Skeletal muscle satellite cell (primary cell): ENCODE results near the gene MTG1.

ENCODE experiments used
- H3K27me3 ChIP-seq: 2 replicates; pipeline ENCODE4 v1.7.0; 2013; ENCODE audit warnings: low read length; ENCODE audit not compliant: control insufficient read depth, insufficient read depth
- H3K36me3 ChIP-seq: 2 replicates; pipeline ENCODE4 v1.7.0; 2013; ENCODE audit warnings: mild to moderate bottlenecking, control low read depth, low read length; ENCODE audit not compliant: insufficient read depth
- H3K4me1 ChIP-seq: 2 replicates; pipeline ENCODE4 v1.7.0; 2013; ENCODE audit warnings: low read length; ENCODE audit not compliant: control insufficient read depth, insufficient read depth
- H3K4me2 ChIP-seq: 2 replicates; pipeline ENCODE4 v1.7.0; 2013; ENCODE audit warnings: mild to moderate bottlenecking, low read length
- H3K4me3 ChIP-seq: 2 replicates; pipeline ENCODE4 v1.7.0; 2013; ENCODE audit warnings: low read length
- H3K9ac ChIP-seq: 2 replicates; pipeline ENCODE4 v1.7.0; 2013; ENCODE audit warnings: mild to moderate bottlenecking, low read depth, low read length, moderate library complexity
- H3K9me3 ChIP-seq: replicated peaks from 2 replicates; pipeline ENCODE4 v1.7.0; 2013; ENCODE audit warnings: mild to moderate bottlenecking, control low read depth, low read length

MTG1 gene

DNA sequence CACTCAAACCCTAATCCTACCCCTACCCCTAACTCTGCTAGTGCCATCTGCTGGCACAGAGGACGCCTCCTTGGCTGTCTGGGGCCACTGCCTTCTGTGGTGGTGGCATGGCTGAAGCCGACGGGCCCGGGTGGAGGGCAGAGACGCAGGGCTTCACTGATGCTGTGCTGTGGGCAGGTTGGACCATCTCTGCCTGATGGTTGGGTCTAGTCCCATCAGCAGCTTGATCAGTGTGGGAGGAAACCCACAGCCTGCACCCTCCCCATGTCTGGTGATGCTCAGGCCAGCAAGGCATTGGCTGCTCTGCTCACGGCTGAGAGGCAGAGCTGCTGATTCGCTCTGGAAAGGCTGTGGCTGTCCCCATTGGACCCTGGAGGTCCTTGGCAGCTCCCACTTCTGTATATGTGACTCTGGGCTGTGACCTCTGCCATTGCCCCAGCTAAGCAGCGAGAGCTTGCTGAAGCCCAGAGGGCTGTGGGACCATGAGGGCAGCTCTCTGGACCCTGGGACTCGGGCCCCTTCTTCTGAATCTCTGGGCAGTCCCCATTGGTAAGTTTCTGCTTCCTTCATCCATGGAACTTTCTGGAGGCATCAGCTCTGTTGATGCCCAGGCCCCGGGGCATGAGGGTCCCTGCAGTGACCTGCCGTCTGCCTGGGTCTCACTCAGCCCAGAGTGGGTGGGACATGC is 59.7 kb downstream of the MTG1 start, which contains the start of gene SCART1:
Gene SCART1 (plus strand): TSS at position 430 of the 688 bp plus-strand sequence. CDS start 53 bp downstream, at position 483.
- Histone ChIP-seq H3K27me3 (no peaks in the 10 kb centered on the region), H3K4me3 (no peak within 1 kb of the TSS), H3K4me2 (no peak within 1 kb of the TSS), H3K36me3 (no peaks in the 10 kb centered on the region), H3K9me3 (no peaks in the 10 kb centered on the region), H3K9ac (no peak within 1 kb of the TSS), H3K4me1 (no peaks in the 10 kb centered on the region)

DNA sequence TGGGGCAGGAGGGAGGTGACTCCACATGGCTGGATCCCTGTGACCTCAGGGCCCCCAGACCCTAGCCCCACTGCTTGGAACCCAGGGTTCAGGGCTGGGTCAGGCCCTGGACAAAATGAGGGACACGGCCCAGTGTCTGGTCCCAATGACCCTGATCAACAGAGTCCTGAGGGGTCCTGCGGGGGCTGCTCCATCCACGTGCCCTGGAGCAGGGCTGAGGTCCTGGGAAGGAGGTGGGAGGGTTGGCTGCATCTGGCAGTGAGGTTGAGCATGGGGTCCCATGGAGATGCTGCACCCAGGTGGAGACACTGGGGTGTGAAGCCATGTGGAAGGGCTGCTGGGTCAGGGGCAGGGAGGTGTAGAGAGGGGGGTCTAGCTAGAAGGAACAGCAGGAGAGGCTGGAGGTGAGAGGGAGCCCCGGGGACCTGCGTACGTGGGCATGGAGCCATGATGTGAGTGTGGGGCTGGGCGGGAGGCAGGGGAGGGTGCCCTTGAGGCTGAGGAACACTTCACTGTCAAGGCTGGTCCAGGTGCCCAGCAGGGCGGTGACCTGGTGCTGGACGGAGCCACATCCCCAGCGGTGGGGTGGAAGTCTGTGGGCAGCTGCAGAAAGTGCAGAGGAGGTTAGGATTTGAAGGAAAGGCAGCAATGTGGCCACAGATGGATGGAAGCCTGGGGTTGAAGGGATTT is 60.4 kb downstream of the MTG1 start:
- H3K4me1 ChIP-seq = no peaks in the 10 kb centered on the region
- H3K36me3 ChIP-seq = no peaks in the 10 kb centered on the region
- no peak overlapping the region for H3K4me2 ChIP-seq
- H3K9ac ChIP-seq = no peak overlapping the region
- H3K4me3 ChIP-seq = no peak overlapping the region
- H3K9me3 ChIP-seq = no peaks in the 10 kb centered on the region
- no peaks in the 10 kb centered on the region for H3K27me3 ChIP-seq

- no peaks in the 10 kb centered on the region for H3K4me1 ChIP-seq
- no peaks in the 10 kb centered on the region for H3K27me3 ChIP-seq
- H3K9me3 ChIP-seq = no peaks in the 10 kb centered on the region
- H3K36me3 ChIP-seq = no peaks in the 10 kb centered on the region
- H3K4me2 ChIP-seq = no peak overlapping the region
- no peak overlapping the region for H3K4me3 ChIP-seq
- no peak overlapping the region for H3K9ac ChIP-seq
These were observed 61.2 kb downstream of the MTG1 start for GRCh38 chr10:133455196-133455595.

GRCh38 chr10:133455611-133456031 is 61.7 kb downstream of the MTG1 start:
- Histone ChIP-seq H3K4me3 (no peak overlapping the region), H3K9me3 (no peaks in the 10 kb centered on the region), H3K27me3 (no peaks in the 10 kb centered on the region)

GRCh38 chr10:133456041-133456951 is 62.3 kb downstream of the MTG1 start:
- Histone ChIP-seq H3K9ac (no peak overlapping the region), H3K4me2 (no peak overlapping the region), H3K36me3 (no peaks in the 10 kb centered on the region), H3K9me3 (no peaks in the 10 kb centered on the region), H3K4me1 (no peaks in the 10 kb centered on the region), H3K27me3 (no peaks in the 10 kb centered on the region), H3K4me3 (no peak overlapping the region)

More at GRCh38 chr10:133455611-133456031, 61.7 kb downstream of the MTG1 start:
- H3K4me1 ChIP-seq = no peaks in the 10 kb centered on the region
- no peak overlapping the region for H3K4me2 ChIP-seq
- no peaks in the 10 kb centered on the region for H3K36me3 ChIP-seq
- H3K9ac ChIP-seq = no peak overlapping the region

DNA sequence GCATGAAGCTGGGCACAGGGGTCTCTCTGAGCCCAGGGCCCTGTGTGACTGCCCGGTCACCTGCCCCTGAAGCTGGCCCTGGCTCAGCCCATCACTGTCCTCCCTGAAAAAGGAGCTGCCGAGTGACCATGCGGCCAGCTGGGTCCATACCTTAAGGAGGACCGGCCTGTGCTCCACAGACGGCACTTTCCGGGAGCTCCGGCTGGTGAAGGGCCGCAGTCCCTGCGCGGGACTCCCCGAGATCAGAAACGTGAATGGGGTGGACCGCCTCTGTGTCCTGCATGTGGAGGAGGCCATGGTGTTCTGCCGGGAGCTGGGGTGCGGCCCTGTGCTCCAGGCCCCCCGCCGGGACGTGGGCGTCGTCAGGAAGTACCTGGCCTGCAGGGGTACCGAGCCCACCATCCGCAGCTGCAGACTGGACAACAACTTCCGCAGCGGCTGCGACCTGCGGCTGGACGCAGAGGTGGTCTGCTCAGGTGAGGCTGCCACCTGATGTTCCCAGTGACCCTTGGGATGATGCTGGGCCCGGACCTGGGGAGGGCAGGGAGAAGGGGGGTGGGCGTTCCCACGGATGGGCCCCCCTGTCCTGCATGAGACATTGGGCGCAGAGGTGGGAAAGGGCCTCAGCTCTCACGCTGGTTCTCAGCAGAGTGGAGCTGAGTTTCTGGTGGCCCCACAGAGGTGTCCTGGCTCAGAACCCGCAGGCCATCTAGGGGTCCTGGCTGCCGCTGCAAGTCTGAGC is 63.3 kb downstream of the MTG1 start:
- H3K4me3 ChIP-seq = no peak overlapping the region
- H3K36me3 ChIP-seq = no peaks in the 10 kb centered on the region
- H3K9me3 ChIP-seq = no peaks in the 10 kb centered on the region
- H3K4me1 ChIP-seq = no peaks in the 10 kb centered on the region
- no peak overlapping the region for H3K9ac ChIP-seq
- no peaks in the 10 kb centered on the region for H3K27me3 ChIP-seq
- no peak overlapping the region for H3K4me2 ChIP-seq

DNA sequence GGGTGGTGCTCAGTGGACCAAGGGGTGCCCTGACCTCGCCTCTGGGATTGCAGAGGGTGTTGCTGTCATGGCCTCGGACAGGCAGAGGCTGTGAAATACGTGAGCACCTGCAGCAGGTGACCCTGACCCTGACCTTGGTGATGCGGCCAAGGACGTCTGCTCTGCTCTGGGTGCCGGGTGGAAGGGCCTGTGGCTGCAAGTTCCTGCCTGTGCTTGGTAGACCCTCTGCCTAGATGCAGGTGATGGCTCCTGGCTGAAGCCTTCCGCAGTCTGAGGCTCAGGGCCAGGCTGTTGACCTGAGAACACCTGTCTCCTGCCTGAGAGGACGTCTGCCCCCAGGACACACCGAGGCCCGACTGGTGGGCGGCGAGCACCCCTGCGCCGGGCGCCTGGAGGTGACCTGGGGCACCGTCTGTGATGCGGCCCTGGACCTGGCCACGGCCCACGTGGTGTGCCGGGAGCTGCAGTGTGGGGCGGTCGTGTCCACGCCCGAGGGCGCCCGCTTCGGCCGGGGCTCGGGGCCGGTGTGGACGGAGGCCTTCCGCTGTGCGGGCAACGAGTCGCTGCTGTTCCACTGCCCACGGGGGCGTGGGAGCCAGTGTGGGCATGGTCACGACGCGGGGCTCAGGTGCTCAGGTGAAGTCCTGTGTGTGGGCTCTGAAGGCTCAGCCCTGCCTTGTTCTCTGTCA is 64.2 kb downstream of the MTG1 start:
- H3K9me3 ChIP-seq = no peaks in the 10 kb centered on the region
- no peaks in the 10 kb centered on the region for H3K4me1 ChIP-seq
- H3K36me3 ChIP-seq = no peaks in the 10 kb centered on the region
- H3K27me3 ChIP-seq = no peaks in the 10 kb centered on the region
- H3K4me3 ChIP-seq = no peak overlapping the region
- no peak overlapping the region for H3K4me2 ChIP-seq
- H3K9ac ChIP-seq = no peak overlapping the region

- Histone ChIP-seq H3K4me1 (no peaks in the 10 kb centered on the region), H3K4me2 (no peak overlapping the region), H3K9me3 (no peaks in the 10 kb centered on the region), H3K9ac (no peak overlapping the region), H3K36me3 (no peaks in the 10 kb centered on the region), H3K4me3 (no peak overlapping the region), H3K27me3 (no peaks in the 10 kb centered on the region)
These were observed 64.9 kb downstream of the MTG1 start for GRCh38 chr10:133458710-133459453.

GRCh38 chr10:133459454-133460207 is 65.7 kb downstream of the MTG1 start:
- H3K27me3 ChIP-seq = no peaks in the 10 kb centered on the region
- H3K36me3 ChIP-seq = no peaks in the 10 kb centered on the region
- H3K4me3 ChIP-seq = no peak overlapping the region
- H3K9me3 ChIP-seq = no peaks in the 10 kb centered on the region
- no peaks in the 10 kb centered on the region for H3K4me1 ChIP-seq
- no peak overlapping the region for H3K4me2 ChIP-seq
- no peak overlapping the region for H3K9ac ChIP-seq
